Measurements from ENCODE around the gene STK24. TPM values are rescaled to one million over a fixed set of nuclear protein-coding genes. Genes with fewer than 3 reads are reported as not detected.

STK24 gene
- polyA plus RNA-seq, 1 of the 3 experiments (the other 2 are of a cell fraction) = 30.5 TPM

DNA sequence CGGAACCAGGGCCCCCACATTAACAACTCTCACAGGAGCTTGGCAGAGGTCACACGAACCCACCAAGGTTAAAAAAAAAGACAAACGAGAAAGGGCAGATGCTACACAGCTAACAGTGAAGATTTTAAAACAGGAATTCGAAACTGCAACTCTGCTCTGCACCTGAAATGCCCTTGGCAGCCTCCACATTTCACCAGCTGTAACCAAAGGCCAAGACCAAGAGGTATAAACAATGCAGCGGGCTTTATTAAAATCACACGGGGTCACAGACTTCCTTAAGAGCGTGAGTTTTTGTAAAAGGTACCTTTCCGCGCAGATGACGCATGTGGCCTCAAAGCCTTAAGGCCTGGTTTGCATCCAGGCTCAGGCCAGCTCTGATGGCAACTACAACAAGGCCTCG is 88.2 kb downstream of the STK24 start:
- ChIA-PET POLR2A (no interaction called here), CTCF (interaction anchor here (0.9 to 3.5 kb wide), 3 partner anchors 22 to 164 kb away, joined by 3 to 15 read pairs (median 5); no protein-coding TSS in a partner anchor)
- H3K27ac ChIP-seq (ENCODE audit: low read depth in 2 of 2, low read length in 1 of 2) = no peak overlapping the region
- 86% methylated on average over 11 of the region's 11 CpGs for WGBS (ENCODE audit: low lambda C conversion rate)
- no peak overlapping the region for H3K4me3 ChIP-seq (ENCODE audit: low read depth in 2 of 2, low read length in 1 of 2)
- H3K79me2 ChIP-seq (ENCODE audit: insufficient read depth) = peaks cover 87% of the 10 kb centered on the region
- H3K9me3 ChIP-seq = no peaks in the 10 kb centered on the region
- TF ChIP-seq TEAD4 (IDR thresholded peaks at IDR 0.05; ENCODE audit: borderline replicate concordance, insufficient read depth) = no peak
- TF ChIP-seq JUND (IDR thresholded peaks at IDR 0.05) = no peak
- TF ChIP-seq, protein P1, sequence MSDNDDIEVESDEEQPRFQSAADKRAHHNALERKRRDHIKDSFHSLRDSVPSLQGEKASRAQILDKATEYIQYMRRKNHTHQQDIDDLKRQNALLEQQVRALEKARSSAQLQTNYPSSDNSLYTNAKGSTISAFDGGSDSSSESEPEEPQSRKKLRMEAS (IDR thresholded peaks at IDR 0.05; ENCODE audit: low read depth) = no peak
- no peak for TF ChIP-seq GATA2 (CRISPR knock-in tag; IDR thresholded peaks at IDR 0.05)
- no peak for TF ChIP-seq YY1 (IDR thresholded peaks at IDR 0.05; ENCODE audit: low read depth)
- TF ChIP-seq, protein P2, sequence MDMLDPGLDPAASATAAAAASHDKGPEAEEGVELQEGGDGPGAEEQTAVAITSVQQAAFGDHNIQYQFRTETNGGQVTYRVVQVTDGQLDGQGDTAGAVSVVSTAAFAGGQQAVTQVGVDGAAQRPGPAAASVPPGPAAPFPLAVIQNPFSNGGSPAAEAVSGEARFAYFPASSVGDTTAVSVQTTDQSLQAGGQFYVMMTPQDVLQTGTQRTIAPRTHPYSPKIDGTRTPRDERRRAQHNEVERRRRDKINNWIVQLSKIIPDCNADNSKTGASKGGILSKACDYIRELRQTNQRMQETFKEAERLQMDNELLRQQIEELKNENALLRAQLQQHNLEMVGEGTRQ (IDR thresholded peaks at IDR 0.05; ENCODE audit: borderline replicate concordance, low read depth, low read length) = no peak
- no peak for TF ChIP-seq SMC3 (IDR thresholded peaks at IDR 0.05; ENCODE audit: low read depth, low read length)
- TF ChIP-seq, protein P3, sequence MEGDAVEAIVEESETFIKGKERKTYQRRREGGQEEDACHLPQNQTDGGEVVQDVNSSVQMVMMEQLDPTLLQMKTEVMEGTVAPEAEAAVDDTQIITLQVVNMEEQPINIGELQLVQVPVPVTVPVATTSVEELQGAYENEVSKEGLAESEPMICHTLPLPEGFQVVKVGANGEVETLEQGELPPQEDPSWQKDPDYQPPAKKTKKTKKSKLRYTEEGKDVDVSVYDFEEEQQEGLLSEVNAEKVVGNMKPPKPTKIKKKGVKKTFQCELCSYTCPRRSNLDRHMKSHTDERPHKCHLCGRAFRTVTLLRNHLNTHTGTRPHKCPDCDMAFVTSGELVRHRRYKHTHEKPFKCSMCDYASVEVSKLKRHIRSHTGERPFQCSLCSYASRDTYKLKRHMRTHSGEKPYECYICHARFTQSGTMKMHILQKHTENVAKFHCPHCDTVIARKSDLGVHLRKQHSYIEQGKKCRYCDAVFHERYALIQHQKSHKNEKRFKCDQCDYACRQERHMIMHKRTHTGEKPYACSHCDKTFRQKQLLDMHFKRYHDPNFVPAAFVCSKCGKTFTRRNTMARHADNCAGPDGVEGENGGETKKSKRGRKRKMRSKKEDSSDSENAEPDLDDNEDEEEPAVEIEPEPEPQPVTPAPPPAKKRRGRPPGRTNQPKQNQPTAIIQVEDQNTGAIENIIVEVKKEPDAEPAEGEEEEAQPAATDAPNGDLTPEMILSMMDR (IDR thresholded peaks at IDR 0.05) = no peak
- no peak for TF ChIP-seq RCOR1 (IDR thresholded peaks at IDR 0.05; ENCODE audit: low read length)
- TF ChIP-seq NRF1 (IDR thresholded peaks at IDR 0.05; ENCODE audit: low read depth, low read length) = no peak
- no peak for TF ChIP-seq TCF12 (IDR thresholded peaks at IDR 0.05)
- TF ChIP-seq, protein P4, sequence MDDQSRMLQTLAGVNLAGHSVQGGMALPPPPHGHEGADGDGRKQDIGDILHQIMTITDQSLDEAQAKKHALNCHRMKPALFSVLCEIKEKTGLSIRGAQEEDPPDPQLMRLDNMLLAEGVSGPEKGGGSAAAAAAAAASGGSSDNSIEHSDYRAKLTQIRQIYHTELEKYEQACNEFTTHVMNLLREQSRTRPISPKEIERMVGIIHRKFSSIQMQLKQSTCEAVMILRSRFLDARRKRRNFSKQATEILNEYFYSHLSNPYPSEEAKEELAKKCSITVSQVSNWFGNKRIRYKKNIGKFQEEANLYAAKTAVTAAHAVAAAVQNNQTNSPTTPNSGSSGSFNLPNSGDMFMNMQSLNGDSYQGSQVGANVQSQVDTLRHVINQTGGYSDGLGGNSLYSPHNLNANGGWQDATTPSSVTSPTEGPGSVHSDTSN (IDR thresholded peaks at IDR 0.05) = no peak
- no peak for TF ChIP-seq ELF1 (IDR thresholded peaks at IDR 0.05)
- no peak for TF ChIP-seq RAD21 (IDR thresholded peaks at IDR 0.05; ENCODE audit: low read length)
- no peak for TF ChIP-seq GABPA (IDR thresholded peaks at IDR 0.05; ENCODE audit: low read depth)
- no peak for TF ChIP-seq EP300 (IDR thresholded peaks at IDR 0.05; ENCODE audit: borderline replicate concordance in 1 of 2, low read depth in 1 of 2, low read length in 1 of 2)
- no peak for TF ChIP-seq TAF1 (IDR thresholded peaks at IDR 0.05; ENCODE audit: borderline replicate concordance, low read depth, low read length)
- H3K9ac ChIP-seq = no peak overlapping the region
- H3K9me2 ChIP-seq = no peaks in the 10 kb centered on the region
- no peaks in the 10 kb centered on the region for H3K36me3 ChIP-seq (replicated peaks in 1 of 2; ENCODE audit: control insufficient read depth in 1 of 2, insufficient read depth in 2 of 2, low read length in 1 of 2)
- H3K27me3 ChIP-seq (ENCODE audit: insufficient read depth) = no peaks in the 10 kb centered on the region
- peaks cover 26 to 54% of the 10 kb centered on the region in 2 experiments for H3K4me1 ChIP-seq (ENCODE audit: control insufficient read depth in 1 of 2, insufficient read depth in 2 of 2, low read depth in 1 of 2, low read length in 1 of 2)
- no peak overlapping the region for H2AFZ ChIP-seq (ENCODE audit: low read depth)
- H3K4me2 ChIP-seq = no peak overlapping the region
- H4K20me1 ChIP-seq (ENCODE audit: insufficient read depth) = peaks cover 46% of the 10 kb centered on the region
- H3F3A ChIP-seq (replicated peaks; ENCODE audit: insufficient read depth) = peaks cover 17% of the 10 kb centered on the region
- no peak for DNase-seq
